ENCODE data around the gene FGFR2.

DNA sequence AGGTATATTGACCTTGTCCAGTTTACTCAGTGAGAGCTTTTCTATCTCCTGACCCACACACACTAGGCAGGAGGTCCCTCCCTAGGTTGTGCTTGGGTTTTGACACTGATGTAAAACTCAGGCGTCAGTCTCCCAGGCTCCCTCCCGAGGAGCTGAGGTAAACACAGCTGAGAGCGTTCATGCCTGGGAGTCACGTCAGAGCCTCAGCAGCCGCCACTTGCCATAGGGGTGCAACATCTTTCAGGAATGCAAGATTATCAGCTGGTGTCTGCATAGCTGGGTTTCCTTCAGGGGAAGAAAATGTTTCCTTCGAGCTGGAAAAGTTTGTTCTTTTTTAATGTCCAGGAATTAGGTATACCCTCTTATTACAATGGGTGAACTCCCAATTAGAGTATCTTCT, 70.6 kb downstream of the FGFR2 start:
- TF ChIP-seq, protein P1, sequence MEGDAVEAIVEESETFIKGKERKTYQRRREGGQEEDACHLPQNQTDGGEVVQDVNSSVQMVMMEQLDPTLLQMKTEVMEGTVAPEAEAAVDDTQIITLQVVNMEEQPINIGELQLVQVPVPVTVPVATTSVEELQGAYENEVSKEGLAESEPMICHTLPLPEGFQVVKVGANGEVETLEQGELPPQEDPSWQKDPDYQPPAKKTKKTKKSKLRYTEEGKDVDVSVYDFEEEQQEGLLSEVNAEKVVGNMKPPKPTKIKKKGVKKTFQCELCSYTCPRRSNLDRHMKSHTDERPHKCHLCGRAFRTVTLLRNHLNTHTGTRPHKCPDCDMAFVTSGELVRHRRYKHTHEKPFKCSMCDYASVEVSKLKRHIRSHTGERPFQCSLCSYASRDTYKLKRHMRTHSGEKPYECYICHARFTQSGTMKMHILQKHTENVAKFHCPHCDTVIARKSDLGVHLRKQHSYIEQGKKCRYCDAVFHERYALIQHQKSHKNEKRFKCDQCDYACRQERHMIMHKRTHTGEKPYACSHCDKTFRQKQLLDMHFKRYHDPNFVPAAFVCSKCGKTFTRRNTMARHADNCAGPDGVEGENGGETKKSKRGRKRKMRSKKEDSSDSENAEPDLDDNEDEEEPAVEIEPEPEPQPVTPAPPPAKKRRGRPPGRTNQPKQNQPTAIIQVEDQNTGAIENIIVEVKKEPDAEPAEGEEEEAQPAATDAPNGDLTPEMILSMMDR (IDR thresholded peaks at IDR 0.05; ENCODE audit: poor library complexity): no peak
- TF ChIP-seq EZH2 (IDR thresholded peaks at IDR 0.05; ENCODE audit: borderline replicate concordance) (no peak), EZH2phosphoT487 (IDR thresholded peaks at IDR 0.05; ENCODE audit: low read depth, severe bottlenecking, unreplicated experiment) (no peak)
